Hepatocyte (in vitro differentiated cells): ENCODE measurements around the gene PHACTR3. TPM values are rescaled to one million over a fixed set of nuclear protein-coding genes. Genes with fewer than 3 reads are reported as not detected.

ENCODE experiments used
- DNase-seq: peaks from one replicate; pipeline ENCODE4 v3.0.0-alpha.2; 2016; ENCODE audit warnings: low spot score
- H2AFZ ChIP-seq: fragments of 200-600 bp; sonication (generic); 2 replicates; pipeline ENCODE4 v1.6.0; 2016; ENCODE audit warnings: antibody characterized with exemption, mild to moderate bottlenecking
- H3K27ac ChIP-seq: fragments of 200-600 bp; sonication (generic); 2 replicates; pipeline ENCODE4 v1.5.1; 2016; ENCODE audit warnings: mild to moderate bottlenecking
- H3K27me3 ChIP-seq: fragments of 200-600 bp; sonication (generic); 2 replicates; pipeline ENCODE4 v1.6.1; 2016
- H3K36me3 ChIP-seq: fragments of 200-600 bp; sonication (generic); replicated peaks from 2 replicates; pipeline ENCODE4 v1.5.1; 2016; ENCODE audit warnings: low read depth; ENCODE audit not compliant: insufficient read depth
- H3K4me1 ChIP-seq: fragments of 200-600 bp; sonication (generic); 2 replicates; pipeline ENCODE4 v1.5.1; 2016; ENCODE audit warnings: mild to moderate bottlenecking, moderate library complexity; ENCODE audit not compliant: insufficient read depth
- H3K4me2 ChIP-seq: fragments of 200-600 bp; sonication (generic); 2 replicates; pipeline ENCODE4 v1.6.0; 2016
- H3K4me3 ChIP-seq: fragments of 200-600 bp; sonication (generic); 2 replicates; pipeline ENCODE4 v1.5.1; 2016; ENCODE audit warnings: mild to moderate bottlenecking
- H3K79me2 ChIP-seq: fragments of 200-600 bp; sonication (generic); 2 replicates; pipeline ENCODE4 v1.6.0; 2017; ENCODE audit warnings: mild to moderate bottlenecking
- H3K9me2 ChIP-seq: fragments of 200-600 bp; sonication (generic); replicated peaks from 2 replicates; pipeline ENCODE4 v1.6.0; 2017; ENCODE audit warnings: mild to moderate bottlenecking; ENCODE audit not compliant: insufficient read depth
- H3K9me3 ChIP-seq: fragments of 200-600 bp; sonication (generic); 2 replicates; pipeline ENCODE4 v1.5.1; 2016; ENCODE audit warnings: low read depth, mild to moderate bottlenecking
- H4K20me1 ChIP-seq: fragments of 200-600 bp; sonication (generic); 2 replicates; pipeline ENCODE4 v1.6.0; 2016; ENCODE audit warnings: mild to moderate bottlenecking; ENCODE audit not compliant: insufficient read depth, poor library complexity, severe bottlenecking
- EZH2 ChIP-seq: fragments of 200-600 bp; sonication (generic); IDR thresholded peaks from 2 replicates; pipeline ENCODE4 v1.6.1; 2016; ENCODE audit warnings: antibody characterized with exemption, mild to moderate bottlenecking, borderline replicate concordance
- EZH2phosphoT487 ChIP-seq: fragments of 200-600 bp; sonication (generic); IDR thresholded peaks from one replicate; pipeline ENCODE4 v1.6.1; 2018; ENCODE audit warnings: antibody characterized with exemption, mild to moderate bottlenecking, low read depth, moderate library complexity; ENCODE audit not compliant: unreplicated experiment, severe bottlenecking
- WGBS: methylation state at CpG from one replicate; pipeline ENCODE4 v1.1.6; 2016; ENCODE audit warnings: low lambda C conversion rate; ENCODE audit errors: missing lambda C conversion rate; 5-methylcytosine and 5-hydroxymethylcytosine counted together
- polyA plus RNA-seq: library from polyadenylated mRNA; unstranded; fragments of >200 nt; fragmentation: Nextera tagmentation; extraction: Ambion mirVana; gene quantifications from 2 replicates; pipeline ENCODE4 v1.2.1, GENCODE V29; 2016
- total RNA-seq: library from RNA; depleted of rRNA; stranded (reverse); fragments of >200 nt; gene quantifications from 2 replicates; pipeline ENCODE4 v1.2.3, GENCODE V29; 2014
- TF ChIP-seq, protein P1 (sequence below): fragments of 200-600 bp; sonication (generic); IDR thresholded peaks from 2 replicates; pipeline ENCODE4 v1.5.1; 2016; ENCODE audit warnings: antibody characterized with exemption, mild to moderate bottlenecking; ENCODE audit not compliant: poor library complexity

Gene PHACTR3
- total and polyA plus RNA-seq, 2 experiments from 2014 or later = 5.2 to 7.5 TPM

DNA sequence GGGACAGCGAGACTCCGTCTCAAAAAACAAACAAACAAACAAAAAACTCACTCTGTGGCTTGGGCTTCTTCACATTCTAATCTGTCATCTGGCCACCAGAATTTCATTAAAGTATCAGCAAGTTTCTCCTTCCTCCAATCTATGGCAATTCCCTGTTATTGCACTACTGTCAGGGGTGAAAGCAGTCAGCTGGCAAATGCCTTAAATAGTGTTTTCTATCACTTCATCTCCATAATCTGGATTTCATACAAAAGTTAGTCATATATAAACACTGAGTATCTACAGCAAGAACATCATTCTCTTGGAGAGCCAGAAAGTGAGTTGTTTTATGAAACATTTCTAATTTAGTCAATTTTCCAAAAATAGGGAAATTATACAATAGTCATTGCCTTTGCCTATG is 56.1 kb downstream of the PHACTR3 start:
- Histone ChIP-seq H3K27me3 (no peaks in the 10 kb centered on the region), H2AFZ (no peak overlapping the region), H3K79me2 (no peaks in the 10 kb centered on the region), H3K4me2 (no peak overlapping the region), H4K20me1 (no peaks in the 10 kb centered on the region), H3K4me3 (no peak overlapping the region), H3K9me2 (no peaks in the 10 kb centered on the region), H3K9me3 (peaks cover 10% of the 10 kb centered on the region), H3K4me1 (no peaks in the 10 kb centered on the region), H3K27ac (no peak overlapping the region), H3K36me3 (no peaks in the 10 kb centered on the region)
- TF ChIP-seq EZH2phosphoT487 (no peak), EZH2 (no peak)
- TF ChIP-seq, protein P1, sequence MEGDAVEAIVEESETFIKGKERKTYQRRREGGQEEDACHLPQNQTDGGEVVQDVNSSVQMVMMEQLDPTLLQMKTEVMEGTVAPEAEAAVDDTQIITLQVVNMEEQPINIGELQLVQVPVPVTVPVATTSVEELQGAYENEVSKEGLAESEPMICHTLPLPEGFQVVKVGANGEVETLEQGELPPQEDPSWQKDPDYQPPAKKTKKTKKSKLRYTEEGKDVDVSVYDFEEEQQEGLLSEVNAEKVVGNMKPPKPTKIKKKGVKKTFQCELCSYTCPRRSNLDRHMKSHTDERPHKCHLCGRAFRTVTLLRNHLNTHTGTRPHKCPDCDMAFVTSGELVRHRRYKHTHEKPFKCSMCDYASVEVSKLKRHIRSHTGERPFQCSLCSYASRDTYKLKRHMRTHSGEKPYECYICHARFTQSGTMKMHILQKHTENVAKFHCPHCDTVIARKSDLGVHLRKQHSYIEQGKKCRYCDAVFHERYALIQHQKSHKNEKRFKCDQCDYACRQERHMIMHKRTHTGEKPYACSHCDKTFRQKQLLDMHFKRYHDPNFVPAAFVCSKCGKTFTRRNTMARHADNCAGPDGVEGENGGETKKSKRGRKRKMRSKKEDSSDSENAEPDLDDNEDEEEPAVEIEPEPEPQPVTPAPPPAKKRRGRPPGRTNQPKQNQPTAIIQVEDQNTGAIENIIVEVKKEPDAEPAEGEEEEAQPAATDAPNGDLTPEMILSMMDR = no peak
- 100% methylated on average over 2 of the region's 2 CpGs for WGBS
- no peak for DNase-seq

- Histone ChIP-seq H4K20me1 (no peaks in the 10 kb centered on the region), H3K27ac (no peak overlapping the region), H3K79me2 (no peaks in the 10 kb centered on the region), H3K4me1 (no peaks in the 10 kb centered on the region), H3K27me3 (no peaks in the 10 kb centered on the region), H3K9me3 (peaks cover 10% of the 10 kb centered on the region), H3K4me3 (no peak overlapping the region), H3K36me3 (no peaks in the 10 kb centered on the region), H2AFZ (no peak overlapping the region), H3K4me2 (no peak overlapping the region), H3K9me2 (no peaks in the 10 kb centered on the region)
- TF ChIP-seq EZH2 (no peak), EZH2phosphoT487 (no peak)
- TF ChIP-seq, protein P1 = no peak
- no peak for DNase-seq
- WGBS = 69% methylated on average over 8 of the region's 8 CpGs
These were observed 56.8 kb downstream of the PHACTR3 start for GRCh38 chr20:59661153-59661552.

GRCh38 chr20:59661621-59662020 is 57.3 kb downstream of the PHACTR3 start:
- TF ChIP-seq EZH2 = no peak
- no peak for TF ChIP-seq EZH2phosphoT487
- TF ChIP-seq, protein P1 = no peak
- 83% methylated on average over 10 of the region's 10 CpGs for WGBS
- H3K36me3 ChIP-seq = no peaks in the 10 kb centered on the region

DNA sequence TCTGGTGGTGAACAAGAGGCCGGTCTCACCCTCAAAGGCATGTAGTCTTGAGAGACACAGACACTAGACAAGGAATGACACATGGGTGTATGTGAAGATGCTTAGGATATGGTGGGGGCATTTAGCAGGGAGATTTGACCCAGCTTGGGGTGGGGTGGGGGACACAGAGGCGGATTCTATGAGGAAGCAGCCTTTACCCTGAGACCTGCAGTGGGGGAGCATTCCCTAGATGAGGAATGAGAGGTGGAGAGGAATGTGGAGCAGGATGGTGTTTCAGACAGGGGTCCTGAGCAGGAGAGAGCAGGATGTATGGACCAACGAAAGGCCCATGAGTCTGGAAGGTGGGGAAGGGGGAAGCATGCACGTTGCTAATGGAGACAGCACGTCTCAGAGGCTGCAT is 57.8 kb downstream of the PHACTR3 start:
- no peaks in the 10 kb centered on the region for H3K36me3 ChIP-seq
- H3K27me3 ChIP-seq = no peaks in the 10 kb centered on the region
- WGBS = 64% methylated on average over 5 of the region's 5 CpGs
- no peaks in the 10 kb centered on the region for H3K9me2 ChIP-seq
- H3K4me3 ChIP-seq = no peak overlapping the region
- no peak overlapping the region for H3K4me2 ChIP-seq
- H3K4me1 ChIP-seq = no peaks in the 10 kb centered on the region
- H3K27ac ChIP-seq = no peak overlapping the region
- peaks cover 6% of the 10 kb centered on the region for H3K9me3 ChIP-seq
- TF ChIP-seq, protein P1 = no peak
- TF ChIP-seq EZH2phosphoT487 = no peak
- no peak overlapping the region for H2AFZ ChIP-seq
- no peaks in the 10 kb centered on the region for H3K79me2 ChIP-seq
- no peaks in the 10 kb centered on the region for H4K20me1 ChIP-seq
- DNase-seq = no peak

More at GRCh38 chr20:59661621-59662020, 57.3 kb downstream of the PHACTR3 start:
- Histone ChIP-seq H3K4me1 (no peaks in the 10 kb centered on the region), H3K4me2 (no peak overlapping the region), H4K20me1 (no peaks in the 10 kb centered on the region), H2AFZ (no peak overlapping the region), H3K27me3 (no peaks in the 10 kb centered on the region), H3K4me3 (no peak overlapping the region), H3K79me2 (no peaks in the 10 kb centered on the region), H3K27ac (no peak overlapping the region), H3K9me3 (peaks cover 10% of the 10 kb centered on the region), H3K9me2 (no peaks in the 10 kb centered on the region)
- DNase-seq = no peak
